ENCODE results near the gene SHANK2.
"Not testable (repeated sequence)": the region's sequence is repeated elsewhere in the genome, so short reads cannot be mapped to it uniquely, and the experiment has no call there.

Gene SHANK2

DNA sequence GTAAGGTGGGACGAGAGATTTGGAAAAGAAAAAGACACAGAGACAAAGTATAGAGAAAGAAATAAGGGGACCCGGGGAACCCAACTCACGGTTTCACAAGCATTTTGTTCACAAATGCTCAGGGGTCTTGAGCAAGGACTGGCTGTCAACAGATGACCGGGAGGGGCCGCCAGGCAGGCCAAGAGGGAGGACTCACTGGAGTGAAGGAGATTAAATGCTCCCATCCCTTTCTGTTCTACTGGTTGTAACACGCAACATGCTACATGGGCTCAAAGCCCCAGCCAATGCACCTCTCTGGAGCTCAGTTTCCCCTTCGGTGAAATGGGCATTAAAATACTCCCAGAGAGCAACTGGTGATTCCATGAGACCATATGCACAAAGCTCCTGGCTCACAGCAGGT, 13.4 kb downstream of the SHANK2 start:
- no peak for TF ChIP-seq CTCF (IDR thresholded peaks at IDR 0.05; ENCODE audit: borderline replicate concordance, insufficient read depth, low read depth, low read length)
- no peak overlapping the region for H3K4me3 ChIP-seq (ENCODE audit: low read depth, low read length)

DNA sequence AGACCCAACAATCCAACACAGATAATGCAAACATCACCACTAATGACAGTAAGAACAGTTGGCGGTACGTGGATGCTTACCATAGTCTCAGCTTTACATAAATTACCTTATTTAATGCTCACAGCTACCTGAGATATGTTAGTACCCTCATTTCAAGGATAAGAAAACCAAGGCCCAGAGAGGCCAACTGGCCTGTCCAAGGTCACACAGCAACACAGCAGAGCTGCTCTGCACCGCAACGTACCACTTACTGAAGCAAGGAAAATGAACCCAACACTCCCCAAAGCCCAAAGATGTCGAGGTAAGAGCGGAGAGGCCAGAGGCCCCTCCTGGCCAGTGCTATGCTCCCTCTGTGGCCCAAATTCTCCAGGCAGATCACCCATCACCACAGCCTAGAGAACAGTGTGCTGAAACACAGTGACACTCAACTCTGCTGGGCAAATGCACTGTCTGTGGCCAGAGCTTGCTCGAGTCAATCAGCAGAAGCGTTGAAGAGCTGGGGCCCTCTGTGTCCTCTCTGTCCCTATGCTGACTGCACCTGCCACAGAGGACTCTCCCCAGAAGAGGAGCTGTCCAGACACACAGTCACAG, 14.0 kb downstream of the SHANK2 start:
- TF ChIP-seq CTCF (IDR thresholded peaks at IDR 0.05; ENCODE audit: borderline replicate concordance, insufficient read depth, low read depth, low read length), result no peak
- H3K4me3 ChIP-seq (ENCODE audit: low read depth, low read length), result no peak overlapping the region

DNA sequence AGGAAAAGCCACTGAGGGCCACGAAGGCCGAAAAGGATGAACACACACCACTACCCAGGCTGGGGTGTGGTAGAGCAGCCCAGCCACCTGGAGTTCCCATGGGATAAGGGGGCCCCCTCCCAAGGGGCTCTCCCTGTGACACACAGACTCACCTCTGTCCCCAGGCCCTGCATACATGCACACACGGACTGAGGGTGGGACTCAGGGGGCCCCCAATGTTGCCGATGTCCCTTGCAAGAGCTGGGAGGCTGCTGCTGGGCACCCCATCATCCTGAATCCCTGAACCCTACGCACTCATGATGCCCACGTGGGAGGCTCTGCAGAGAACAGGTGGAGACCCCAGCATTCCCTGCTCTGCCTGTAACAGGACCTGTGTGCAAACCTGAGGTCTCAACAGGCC, 14.5 kb downstream of the SHANK2 start:
- TF ChIP-seq CTCF (IDR thresholded peaks at IDR 0.05; ENCODE audit: borderline replicate concordance, insufficient read depth, low read depth, low read length), result no peak

DNA sequence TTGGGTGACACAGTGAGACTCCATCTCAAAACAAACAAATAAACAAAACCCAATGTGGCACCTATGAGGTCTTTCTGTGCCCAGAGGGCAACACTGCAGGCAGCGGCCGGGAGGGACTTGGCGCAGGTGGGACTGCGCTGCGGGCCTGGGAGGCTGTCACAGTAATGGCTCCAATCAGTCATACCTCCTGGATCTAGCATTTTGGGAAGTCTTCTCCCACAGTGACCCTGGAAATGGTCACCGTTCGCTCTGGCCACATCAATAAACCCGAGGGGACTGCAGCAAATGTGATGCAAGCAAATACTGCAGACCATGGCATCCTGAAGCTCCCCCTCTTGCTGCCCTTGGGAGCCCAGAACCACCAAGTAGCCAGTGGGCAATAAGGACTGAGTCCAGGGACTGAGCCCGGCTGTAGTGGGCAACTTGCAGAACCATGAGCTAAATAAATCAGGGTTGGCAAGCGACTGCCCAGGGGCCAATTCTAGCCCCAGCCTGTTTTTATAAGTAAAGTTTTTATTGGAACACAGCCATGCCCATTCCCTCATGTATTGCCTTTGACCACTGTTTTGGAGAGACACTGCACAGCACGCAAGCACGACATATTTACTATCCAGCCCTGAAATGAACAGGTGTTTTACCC, 15.4 kb downstream of the SHANK2 start:
- no peak for TF ChIP-seq CTCF (IDR thresholded peaks at IDR 0.05; ENCODE audit: borderline replicate concordance, insufficient read depth, low read depth, low read length)

More for the DNA sequence above, 14.5 kb downstream of the SHANK2 start:
- H3K4me3 ChIP-seq (ENCODE audit: low read depth, low read length), result no peak overlapping the region

GRCh38 chr11:71235719-71236118, 16.7 kb downstream of the SHANK2 start:
- H3K4me3 ChIP-seq (ENCODE audit: low read depth, low read length), result no peak overlapping the region
- no peak for TF ChIP-seq CTCF (IDR thresholded peaks at IDR 0.05; ENCODE audit: borderline replicate concordance, insufficient read depth, low read depth, low read length)

More for the DNA sequence above, 15.4 kb downstream of the SHANK2 start:
- no peak overlapping the region for H3K4me3 ChIP-seq (ENCODE audit: low read depth, low read length)

DNA sequence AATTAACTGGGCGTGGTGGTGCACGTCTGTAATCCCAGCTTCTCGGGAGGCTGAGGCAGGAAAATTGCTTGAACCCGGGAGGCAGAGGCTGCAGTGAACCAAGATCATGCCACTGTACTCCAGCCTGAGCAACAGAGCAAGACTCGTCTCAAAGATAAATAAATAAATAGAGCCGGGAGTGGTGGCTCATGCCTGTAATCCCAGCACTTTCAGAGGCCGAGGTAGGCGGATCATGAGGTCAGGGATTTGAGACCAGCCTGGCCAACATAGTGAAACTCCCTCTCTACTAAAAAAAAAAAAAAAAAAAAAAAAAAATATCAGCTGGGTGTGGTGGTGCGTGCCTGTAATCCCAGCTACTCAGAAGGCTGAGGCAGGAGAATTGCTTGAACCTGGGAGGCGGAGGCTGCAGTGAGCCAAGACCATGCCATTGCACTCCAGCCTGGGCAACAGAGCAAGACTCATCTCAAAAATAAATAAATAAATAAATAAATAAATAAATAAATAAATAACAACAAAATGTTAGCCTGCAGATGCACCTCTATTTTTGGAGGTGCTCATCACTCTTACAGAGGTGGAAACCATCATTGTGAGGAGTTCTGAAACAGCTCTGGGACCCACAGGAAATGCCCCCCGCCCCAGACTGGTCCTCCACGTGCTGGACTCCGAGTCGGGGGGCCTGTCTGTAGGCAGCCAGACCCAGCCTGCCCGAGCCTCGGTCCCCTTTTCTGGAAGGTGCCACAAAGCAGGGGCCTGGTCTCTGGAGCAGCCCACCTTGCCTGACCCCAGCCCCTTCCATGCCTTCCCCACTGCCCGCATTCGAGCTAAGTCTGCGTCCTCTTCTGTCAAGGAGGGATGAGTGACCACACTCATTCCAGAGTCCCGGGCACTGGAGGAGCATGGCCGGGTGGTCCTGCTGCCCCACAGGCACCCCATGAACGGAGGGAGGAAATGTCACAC, 18.2 kb downstream of the SHANK2 start:
- H3K4me3 ChIP-seq (ENCODE audit: low read depth, low read length), result not testable (repeated sequence)

GRCh38 chr11:71232364-71232763, 20.0 kb downstream of the SHANK2 start:
- no peak for TF ChIP-seq CTCF (IDR thresholded peaks at IDR 0.05; ENCODE audit: borderline replicate concordance, insufficient read depth, low read depth, low read length)
- H3K4me3 ChIP-seq (ENCODE audit: low read depth, low read length), result no peak overlapping the region
